ENCODE results near the gene CREB5.

DNA sequence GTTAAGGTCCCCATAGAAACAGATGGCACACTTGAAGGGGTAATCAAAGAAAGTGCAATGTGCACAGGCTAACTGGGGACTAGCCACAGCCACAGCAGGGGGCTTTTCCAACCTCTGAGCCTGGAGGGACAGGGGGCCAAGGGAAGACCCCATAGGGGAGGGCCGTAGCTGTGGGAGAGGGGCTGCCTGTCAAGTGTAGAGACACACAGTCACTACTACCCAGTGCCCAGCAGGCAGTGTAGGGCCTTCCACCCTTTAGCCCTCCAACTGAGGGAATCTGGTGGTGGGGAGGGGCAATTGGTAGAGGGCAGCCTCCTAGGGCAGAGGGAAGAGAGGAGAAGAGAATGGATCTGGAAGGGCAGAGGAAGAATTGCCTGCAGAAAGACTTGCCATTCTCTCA is 54.6 kb downstream of the CREB5 start:
- TF ChIP-seq, protein P1, sequence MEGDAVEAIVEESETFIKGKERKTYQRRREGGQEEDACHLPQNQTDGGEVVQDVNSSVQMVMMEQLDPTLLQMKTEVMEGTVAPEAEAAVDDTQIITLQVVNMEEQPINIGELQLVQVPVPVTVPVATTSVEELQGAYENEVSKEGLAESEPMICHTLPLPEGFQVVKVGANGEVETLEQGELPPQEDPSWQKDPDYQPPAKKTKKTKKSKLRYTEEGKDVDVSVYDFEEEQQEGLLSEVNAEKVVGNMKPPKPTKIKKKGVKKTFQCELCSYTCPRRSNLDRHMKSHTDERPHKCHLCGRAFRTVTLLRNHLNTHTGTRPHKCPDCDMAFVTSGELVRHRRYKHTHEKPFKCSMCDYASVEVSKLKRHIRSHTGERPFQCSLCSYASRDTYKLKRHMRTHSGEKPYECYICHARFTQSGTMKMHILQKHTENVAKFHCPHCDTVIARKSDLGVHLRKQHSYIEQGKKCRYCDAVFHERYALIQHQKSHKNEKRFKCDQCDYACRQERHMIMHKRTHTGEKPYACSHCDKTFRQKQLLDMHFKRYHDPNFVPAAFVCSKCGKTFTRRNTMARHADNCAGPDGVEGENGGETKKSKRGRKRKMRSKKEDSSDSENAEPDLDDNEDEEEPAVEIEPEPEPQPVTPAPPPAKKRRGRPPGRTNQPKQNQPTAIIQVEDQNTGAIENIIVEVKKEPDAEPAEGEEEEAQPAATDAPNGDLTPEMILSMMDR (IDR thresholded peaks at IDR 0.05; ENCODE audit: poor library complexity, severe bottlenecking) = no peak
- TF ChIP-seq EP300 (conservative IDR thresholded peaks at IDR 0.05; ENCODE audit: poor library complexity, severe bottlenecking) (no peak), RAD21 (conservative IDR thresholded peaks at IDR 0.05) (no peak), TAF1 (IDR thresholded peaks at IDR 0.05; ENCODE audit: low read depth) (no peak), POLR2AphosphoS5 (IDR thresholded peaks at IDR 0.05) (no peak), EZH2 (IDR thresholded peaks at IDR 0.05; ENCODE audit: borderline replicate concordance, insufficient read depth, low read length, poor library complexity, severe bottlenecking) (no peak), MXI1 (conservative IDR thresholded peaks at IDR 0.05; ENCODE audit: poor library complexity, severe bottlenecking) (no peak), SMC3 (conservative IDR thresholded peaks at IDR 0.05; ENCODE audit: poor library complexity) (no peak)
- TF ChIP-seq, protein P2, sequence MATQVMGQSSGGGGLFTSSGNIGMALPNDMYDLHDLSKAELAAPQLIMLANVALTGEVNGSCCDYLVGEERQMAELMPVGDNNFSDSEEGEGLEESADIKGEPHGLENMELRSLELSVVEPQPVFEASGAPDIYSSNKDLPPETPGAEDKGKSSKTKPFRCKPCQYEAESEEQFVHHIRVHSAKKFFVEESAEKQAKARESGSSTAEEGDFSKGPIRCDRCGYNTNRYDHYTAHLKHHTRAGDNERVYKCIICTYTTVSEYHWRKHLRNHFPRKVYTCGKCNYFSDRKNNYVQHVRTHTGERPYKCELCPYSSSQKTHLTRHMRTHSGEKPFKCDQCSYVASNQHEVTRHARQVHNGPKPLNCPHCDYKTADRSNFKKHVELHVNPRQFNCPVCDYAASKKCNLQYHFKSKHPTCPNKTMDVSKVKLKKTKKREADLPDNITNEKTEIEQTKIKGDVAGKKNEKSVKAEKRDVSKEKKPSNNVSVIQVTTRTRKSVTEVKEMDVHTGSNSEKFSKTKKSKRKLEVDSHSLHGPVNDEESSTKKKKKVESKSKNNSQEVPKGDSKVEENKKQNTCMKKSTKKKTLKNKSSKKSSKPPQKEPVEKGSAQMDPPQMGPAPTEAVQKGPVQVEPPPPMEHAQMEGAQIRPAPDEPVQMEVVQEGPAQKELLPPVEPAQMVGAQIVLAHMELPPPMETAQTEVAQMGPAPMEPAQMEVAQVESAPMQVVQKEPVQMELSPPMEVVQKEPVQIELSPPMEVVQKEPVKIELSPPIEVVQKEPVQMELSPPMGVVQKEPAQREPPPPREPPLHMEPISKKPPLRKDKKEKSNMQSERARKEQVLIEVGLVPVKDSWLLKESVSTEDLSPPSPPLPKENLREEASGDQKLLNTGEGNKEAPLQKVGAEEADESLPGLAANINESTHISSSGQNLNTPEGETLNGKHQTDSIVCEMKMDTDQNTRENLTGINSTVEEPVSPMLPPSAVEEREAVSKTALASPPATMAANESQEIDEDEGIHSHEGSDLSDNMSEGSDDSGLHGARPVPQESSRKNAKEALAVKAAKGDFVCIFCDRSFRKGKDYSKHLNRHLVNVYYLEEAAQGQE (IDR thresholded peaks at IDR 0.05; ENCODE audit: borderline replicate concordance) = no peak
